HEK293T (cell line): ENCODE measurements around the gene COL27A1.

Source experiments
- ARNT ChIP-seq: fragments of 450-650 bp; IDR thresholded peaks from 2 replicates; pipeline ENCODE4 v1.6.1; 2017; ENCODE audit warnings: mild to moderate bottlenecking
- BHLHE40 ChIP-seq: fragments of 450-650 bp; IDR thresholded peaks from 2 replicates; pipeline ENCODE4 v1.6.1; 2016; ENCODE audit warnings: mild to moderate bottlenecking, moderate library complexity, borderline replicate concordance
- ELF4 ChIP-seq: fragments of 450-650 bp; IDR thresholded peaks from 2 replicates; pipeline ENCODE4 v1.6.1; 2017; ENCODE audit warnings: antibody characterized with exemption
- FOXA1 ChIP-seq: fragments of 450-650 bp; IDR thresholded peaks from 2 replicates; pipeline ENCODE4 v1.6.1; 2016; ENCODE audit warnings: mild to moderate bottlenecking
- FOXK2 ChIP-seq: fragments of 450-650 bp; IDR thresholded peaks from 2 replicates; pipeline ENCODE4 v1.6.1; 2016; ENCODE audit warnings: mild to moderate bottlenecking
- FOXM1 ChIP-seq: fragments of 450-650 bp; IDR thresholded peaks from 2 replicates; pipeline ENCODE4 v1.6.1; 2017; ENCODE audit warnings: mild to moderate bottlenecking, borderline replicate concordance
- LEF1 ChIP-seq: fragments of 450-650 bp; IDR thresholded peaks from 2 replicates; pipeline ENCODE4 v1.6.1; 2017; ENCODE audit warnings: mild to moderate bottlenecking, borderline replicate concordance
- SP1 ChIP-seq: fragments of 450-650 bp; IDR thresholded peaks from 2 replicates; pipeline ENCODE4 v1.6.1; 2017
- SUZ12 ChIP-seq: fragments of 450-650 bp; IDR thresholded peaks from 2 replicates; pipeline ENCODE4 v1.6.1; 2016; ENCODE audit warnings: mild to moderate bottlenecking
- TARDBP ChIP-seq: fragments of 450-650 bp; IDR thresholded peaks from 2 replicates; pipeline ENCODE4 v1.6.1; 2016

DNA sequence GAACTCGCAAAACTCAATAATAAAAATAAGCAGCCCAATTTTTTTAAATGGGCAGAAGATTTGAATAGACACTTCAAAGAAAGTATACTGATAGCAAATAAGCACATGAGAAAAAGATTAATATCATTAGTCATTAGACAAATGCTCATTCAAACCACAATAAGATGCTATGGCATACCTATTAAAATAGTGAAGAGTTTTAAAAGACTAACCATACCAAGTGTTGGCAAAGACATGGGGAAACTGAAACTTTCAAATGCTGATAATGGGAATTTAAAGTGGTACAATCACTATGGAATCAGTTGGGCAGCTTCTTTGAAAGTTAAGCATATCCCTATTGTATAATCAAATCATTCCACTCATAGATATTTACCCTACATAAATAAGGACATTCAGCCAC, 141.0 kb downstream of the COL27A1 start:
- no peak for TF ChIP-seq FOXM1
- no peak for TF ChIP-seq TARDBP
- TF ChIP-seq LEF1 = no peak
- no peak for TF ChIP-seq SUZ12
- no peak for TF ChIP-seq ELF4
- no peak for TF ChIP-seq FOXA1
- no peak for TF ChIP-seq ARNT
- TF ChIP-seq BHLHE40 = no peak
- TF ChIP-seq SP1 = no peak
- no peak for TF ChIP-seq FOXK2
